ENCODE measurements around the gene WT1. TPM values are rescaled to one million over a fixed set of nuclear protein-coding genes. Genes with fewer than 3 reads are reported as not detected.
A peak's percentile ranks its signal among the peaks of the same experiment; 100 is the strongest.
"Not testable (repeated sequence)": the region's sequence is repeated elsewhere in the genome, so short reads cannot be mapped to it uniquely, and the experiment has no call there.

The WT1 gene
- total RNA-seq (0.94 TPM), polyA plus RNA-seq (0.16 TPM)
- long read RNA-seq, donor 1, result 0 reads
- long read RNA-seq, donor 2, result 0 reads
- long read RNA-seq, donor 3, result 0 reads
- long read RNA-seq, donor 4, result 0 reads
- long read RNA-seq, donor 5, partial matches to known transcripts, result 0 of 4 reads
- long read RNA-seq, donor 5, other reads (novel, unspliced or antisense), result 0 of 4 reads
- long read RNA-seq, donor 6, result 0 reads
- long read RNA-seq, donor 7, partial matches to known transcripts, result 0 of 1 reads
- long read RNA-seq, donor 7, other reads (novel, unspliced or antisense), result 0 of 1 reads
- long read RNA-seq, donor 8, result 0 reads
- long read RNA-seq, donor 9, result 0 reads
- long read RNA-seq, donor 10, result 0 reads

GRCh38 chr11:32435511-32435941 lies at the start of gene WT1:
Gene WT1 (minus strand): TSS chr11:32435539.
- Histone ChIP-seq H3K4me3 (ENCODE audit: low read length in 2 of 2) (peak within 1 kb of the TSS; percentile 17 to 20), H3K27me3 (ENCODE audit: control insufficient read depth in 2 of 2, insufficient read depth in 1 of 2, low read length in 1 of 2) (peaks cover 89 to 99% of the 10 kb centered on the region in 2 donors), H3K36me3 (ENCODE audit: control insufficient read depth in 2 of 2, insufficient read depth in 2 of 2, low read length in 1 of 2) (no peaks in the 10 kb centered on the region), H3K4me1 (ENCODE audit: control insufficient read depth in 2 of 2, insufficient read depth in 2 of 2, low read length in 2 of 2) (peaks cover 6 to 68% of the 10 kb centered on the region in 2 donors), H3K9me3 (ENCODE audit: control insufficient read depth in 2 of 2, insufficient read depth in 1 of 2, low read length in 1 of 2) (peaks cover 3 to 26% of the 10 kb centered on the region in 2 donors), H3K27ac (ENCODE audit: low read depth in 1 of 2, low read length in 1 of 2) (no peak within 1 kb of the TSS)
- WGBS, result 2% methylated on average over 25 of the region's 25 CpGs
- no peak for DNase-seq (ENCODE audit: low read depth in 6 of 9, low spot score in 9 of 9)

- no peaks in the 10 kb centered on the region for H3K4me1 ChIP-seq (ENCODE audit: control insufficient read depth in 2 of 2, insufficient read depth in 2 of 2, low read length in 2 of 2)
- no peaks in the 10 kb centered on the region for H3K36me3 ChIP-seq (ENCODE audit: control insufficient read depth in 2 of 2, insufficient read depth in 2 of 2, low read length in 1 of 2)
- H3K27me3 ChIP-seq (ENCODE audit: control insufficient read depth in 2 of 2, insufficient read depth in 1 of 2, low read length in 1 of 2), result no peaks in the 10 kb centered on the region
- no peaks in the 10 kb centered on the region for H3K9me3 ChIP-seq (ENCODE audit: control insufficient read depth in 2 of 2, insufficient read depth in 1 of 2, low read length in 1 of 2)
- 94% methylated on average over 4 of the region's 4 CpGs for WGBS
- H3K4me3 ChIP-seq (ENCODE audit: low read length in 2 of 2), result no peak overlapping the region
- H3K27ac ChIP-seq (ENCODE audit: low read depth in 1 of 2, low read length in 1 of 2), result no peak overlapping the region
- DNase-seq (ENCODE audit: low read depth in 6 of 9, low spot score in 9 of 9), result no peak
Observed at GRCh38 chr11:32479291-32479690, 44.0 kb upstream of the WT1 start.

GRCh38 chr11:32478277-32478731 lies 43.0 kb upstream of the WT1 start:
- Histone ChIP-seq H3K36me3 (ENCODE audit: control insufficient read depth in 2 of 2, insufficient read depth in 2 of 2, low read length in 1 of 2) (no peaks in the 10 kb centered on the region), H3K4me3 (ENCODE audit: low read length in 2 of 2) (no peak overlapping the region), H3K27me3 (ENCODE audit: control insufficient read depth in 2 of 2, insufficient read depth in 1 of 2, low read length in 1 of 2) (no peaks in the 10 kb centered on the region), H3K4me1 (ENCODE audit: control insufficient read depth in 2 of 2, insufficient read depth in 2 of 2, low read length in 2 of 2) (no peaks in the 10 kb centered on the region), H3K27ac (ENCODE audit: low read depth in 1 of 2, low read length in 1 of 2) (no peak overlapping the region), H3K9me3 (ENCODE audit: control insufficient read depth in 2 of 2, insufficient read depth in 1 of 2, low read length in 1 of 2) (no peaks in the 10 kb centered on the region)
- no peak for DNase-seq (ENCODE audit: low read depth in 6 of 9, low spot score in 9 of 9)
- 80% methylated on average over 7 of the region's 7 CpGs for WGBS

- WGBS, result 94% methylated on average over 5 of the region's 5 CpGs
- no peaks in the 10 kb centered on the region for H3K9me3 ChIP-seq (ENCODE audit: control insufficient read depth in 2 of 2, insufficient read depth in 1 of 2, low read length in 1 of 2)
- no peaks in the 10 kb centered on the region for H3K36me3 ChIP-seq (ENCODE audit: control insufficient read depth in 2 of 2, insufficient read depth in 2 of 2, low read length in 1 of 2)
- no peaks in the 10 kb centered on the region for H3K27me3 ChIP-seq (ENCODE audit: control insufficient read depth in 2 of 2, insufficient read depth in 1 of 2, low read length in 1 of 2)
- no peak overlapping the region for H3K27ac ChIP-seq (ENCODE audit: low read depth in 1 of 2, low read length in 1 of 2)
- H3K4me3 ChIP-seq (ENCODE audit: low read length in 2 of 2), result no peak overlapping the region
- H3K4me1 ChIP-seq (ENCODE audit: control insufficient read depth in 2 of 2, insufficient read depth in 2 of 2, low read length in 2 of 2), result no peaks in the 10 kb centered on the region
- no peak for DNase-seq (ENCODE audit: low read depth in 6 of 9, low spot score in 9 of 9)
Observed at GRCh38 chr11:32473282-32473909, 38.1 kb upstream of the WT1 start.

- H3K36me3 ChIP-seq (ENCODE audit: control insufficient read depth in 2 of 2, insufficient read depth in 2 of 2, low read length in 1 of 2), result no peaks in the 10 kb centered on the region
- no peaks in the 10 kb centered on the region for H3K4me1 ChIP-seq (ENCODE audit: control insufficient read depth in 2 of 2, insufficient read depth in 2 of 2, low read length in 2 of 2)
- WGBS, result 84% methylated on average over 4 of the region's 4 CpGs
- H3K27me3 ChIP-seq (ENCODE audit: control insufficient read depth in 2 of 2, insufficient read depth in 1 of 2, low read length in 1 of 2), result no peaks in the 10 kb centered on the region
- H3K4me3 ChIP-seq (ENCODE audit: low read length in 2 of 2), result no peak overlapping the region
- no peak for DNase-seq (ENCODE audit: low read depth in 6 of 9, low spot score in 9 of 9)
- no peak overlapping the region for H3K27ac ChIP-seq (ENCODE audit: low read depth in 1 of 2, low read length in 1 of 2)
- H3K9me3 ChIP-seq (ENCODE audit: control insufficient read depth in 2 of 2, insufficient read depth in 1 of 2, low read length in 1 of 2), result no peaks in the 10 kb centered on the region
Observed at GRCh38 chr11:32472226-32472625, 36.9 kb upstream of the WT1 start.

- not testable (repeated sequence) for DNase-seq (ENCODE audit: low read depth in 6 of 9, low spot score in 9 of 9)
Observed at GRCh38 chr11:32471544-32471943, 36.2 kb upstream of the WT1 start.

GRCh38 chr11:32469791-32470190 lies 34.5 kb upstream of the WT1 start:
- WGBS, result 95% methylated on average over 1 of the region's 1 CpG
- DNase-seq (ENCODE audit: low read depth in 6 of 9, low spot score in 9 of 9), result no peak
- Histone ChIP-seq H3K27me3 (ENCODE audit: control insufficient read depth in 2 of 2, insufficient read depth in 1 of 2, low read length in 1 of 2) (no peaks in the 10 kb centered on the region), H3K9me3 (ENCODE audit: control insufficient read depth in 2 of 2, insufficient read depth in 1 of 2, low read length in 1 of 2) (no peaks in the 10 kb centered on the region), H3K36me3 (ENCODE audit: control insufficient read depth in 2 of 2, insufficient read depth in 2 of 2, low read length in 1 of 2) (no peaks in the 10 kb centered on the region), H3K27ac (ENCODE audit: low read depth in 1 of 2, low read length in 1 of 2) (no peak overlapping the region), H3K4me3 (ENCODE audit: low read length in 2 of 2) (no peak overlapping the region), H3K4me1 (ENCODE audit: control insufficient read depth in 2 of 2, insufficient read depth in 2 of 2, low read length in 2 of 2) (no peaks in the 10 kb centered on the region)

More at GRCh38 chr11:32471544-32471943, 36.2 kb upstream of the WT1 start:
- not testable (repeated sequence) for H3K9me3 ChIP-seq (ENCODE audit: control insufficient read depth in 2 of 2, insufficient read depth in 1 of 2, low read length in 1 of 2); H3K4me1 ChIP-seq (ENCODE audit: control insufficient read depth in 2 of 2, insufficient read depth in 2 of 2, low read length in 2 of 2); H3K27me3 ChIP-seq (ENCODE audit: control insufficient read depth in 2 of 2, insufficient read depth in 1 of 2, low read length in 1 of 2); H3K4me3 ChIP-seq (ENCODE audit: low read length in 2 of 2); H3K36me3 ChIP-seq (ENCODE audit: control insufficient read depth in 2 of 2, insufficient read depth in 2 of 2, low read length in 1 of 2); H3K27ac ChIP-seq (ENCODE audit: low read depth in 1 of 2, low read length in 1 of 2)
- WGBS, result 96% methylated on average over 4 of the region's 4 CpGs

- no peak overlapping the region for H3K4me3 ChIP-seq (ENCODE audit: low read length in 2 of 2)
- H3K27me3 ChIP-seq (ENCODE audit: control insufficient read depth in 2 of 2, insufficient read depth in 1 of 2, low read length in 1 of 2), result no peaks in the 10 kb centered on the region
- WGBS, result 84% methylated on average over 5 of the region's 5 CpGs
- no peak overlapping the region for H3K27ac ChIP-seq (ENCODE audit: low read depth in 1 of 2, low read length in 1 of 2)
- H3K9me3 ChIP-seq (ENCODE audit: control insufficient read depth in 2 of 2, insufficient read depth in 1 of 2, low read length in 1 of 2), result no peaks in the 10 kb centered on the region
- H3K36me3 ChIP-seq (ENCODE audit: control insufficient read depth in 2 of 2, insufficient read depth in 2 of 2, low read length in 1 of 2), result no peaks in the 10 kb centered on the region
- no peak for DNase-seq (ENCODE audit: low read depth in 6 of 9, low spot score in 9 of 9)
- H3K4me1 ChIP-seq (ENCODE audit: control insufficient read depth in 2 of 2, insufficient read depth in 2 of 2, low read length in 2 of 2), result no peaks in the 10 kb centered on the region
Observed at GRCh38 chr11:32466279-32466915, 31.1 kb upstream of the WT1 start.

- WGBS, result 98% methylated on average over 2 of the region's 2 CpGs
- peaks cover 0 to 2% of the 10 kb centered on the region in 2 donors for H3K9me3 ChIP-seq (ENCODE audit: control insufficient read depth in 2 of 2, insufficient read depth in 1 of 2, low read length in 1 of 2)
Observed at GRCh38 chr11:32464078-32464477, 28.7 kb upstream of the WT1 start.

More at GRCh38 chr11:32464078-32464477, 28.7 kb upstream of the WT1 start:
- H3K36me3 ChIP-seq (ENCODE audit: control insufficient read depth in 2 of 2, insufficient read depth in 2 of 2, low read length in 1 of 2), result no peaks in the 10 kb centered on the region
- no peaks in the 10 kb centered on the region for H3K27me3 ChIP-seq (ENCODE audit: control insufficient read depth in 2 of 2, insufficient read depth in 1 of 2, low read length in 1 of 2)
- H3K4me1 ChIP-seq (ENCODE audit: control insufficient read depth in 2 of 2, insufficient read depth in 2 of 2, low read length in 2 of 2), result no peaks in the 10 kb centered on the region
- no peak for DNase-seq (ENCODE audit: low read depth in 6 of 9, low spot score in 9 of 9)
- H3K27ac ChIP-seq (ENCODE audit: low read depth in 1 of 2, low read length in 1 of 2), result no peak overlapping the region
- no peak overlapping the region for H3K4me3 ChIP-seq (ENCODE audit: low read length in 2 of 2)

Data from thymus (tissue), 14 donors.